GM12878 (cell line): ENCODE data around the gene TXLNB. TPM values are rescaled to one million over a fixed set of nuclear protein-coding genes. Genes with fewer than 3 reads are reported as not detected.

Source experiments
- BCL11A ChIP-seq: IDR thresholded peaks from 2 replicates; pipeline ENCODE4 v1.6.1; 2011; ENCODE audit warnings: low read depth, low read length
- CEBPB ChIP-seq, 2 experiments: fragments of 150-350 bp in 1 of 2; IDR thresholded peaks; 2 replicates each; pipeline ENCODE4 v1.6.1; 2012 to 2014; ENCODE audit warnings: low read depth in 2 of 2, low read length in 2 of 2, borderline replicate concordance in 1 of 2, inconsistent platforms in 1 of 2
- CREM ChIP-seq: IDR thresholded peaks from 2 replicates; pipeline ENCODE4 v1.6.1; 2014; ENCODE audit warnings: antibody characterized with exemption, low read depth
- E2F8 ChIP-seq: fragments of 450-650 bp; IDR thresholded peaks from 2 replicates; pipeline ENCODE4 v1.6.1; 2018; ENCODE audit warnings: mild to moderate bottlenecking, low read depth, moderate library complexity; ENCODE audit not compliant: partially characterized antibody
- EGR1 ChIP-seq, 2 experiments: IDR thresholded peaks; 1 replicate in 1 of 2; 2 replicates in 1 of 2; pipeline ENCODE4 v1.6.1; 2011 to 2012; ENCODE audit warnings: low read depth in 2 of 2, low read length in 2 of 2, borderline replicate concordance in 1 of 2, mild to moderate bottlenecking in 1 of 2, moderate library complexity in 1 of 2
- ETV6 ChIP-seq, 2 experiments: fragments of 450-650 bp in 1 of 2; IDR thresholded peaks in 1 of 2; conservative IDR thresholded peaks in 1 of 2; 2 replicates each; pipeline ENCODE4 v1.6.1; 2014; ENCODE audit warnings: antibody characterized with exemption in 1 of 2, borderline replicate concordance in 1 of 2, low read depth in 1 of 2, mild to moderate bottlenecking in 1 of 2, moderate library complexity in 1 of 2
- FOS ChIP-seq: IDR thresholded peaks from 3 replicates; pipeline ENCODE4 v1.6.1; 2011; ENCODE audit warnings: borderline replicate concordance; ENCODE audit not compliant: insufficient read length; ENCODE audit errors: extremely low read depth
- GATAD2B ChIP-seq: fragments of 450-650 bp; conservative IDR thresholded peaks from 2 replicates; pipeline ENCODE4 v1.6.1; 2017; ENCODE audit warnings: low read depth, mild to moderate bottlenecking, moderate library complexity
- HDAC2 ChIP-seq: fragments of 200-600 bp; sonication (generic); IDR thresholded peaks from 2 replicates; pipeline ENCODE4 v1.6.1; 2017
- REST ChIP-seq: IDR thresholded peaks from 2 replicates; pipeline ENCODE4 v1.6.1; 2012; ENCODE audit warnings: mild to moderate bottlenecking, low read depth, low read length
- SKIL ChIP-seq: fragments of 450-650 bp; IDR thresholded peaks from 2 replicates; pipeline ENCODE4 v1.6.1; 2017; ENCODE audit warnings: mild to moderate bottlenecking, low read depth, inconsistent platforms; ENCODE audit not compliant: poor library complexity, severe bottlenecking
- ZBTB11 ChIP-seq: fragments of 450-650 bp; formaldehyde crosslinking; IDR thresholded peaks from 2 replicates; pipeline ENCODE4 v1.5.0; 2022; ENCODE audit warnings: mild to moderate bottlenecking, missing genetic modification characterization
- polyA plus RNA-seq, 11 experiments: library from polyadenylated mRNA; depleted of rRNA in 4 of 11; unstranded in 6 of 11; stranded (reverse) in 5 of 11; fragments of >200 nt; fragmentation: Nextera tagmentation in 4 of 11; fragmentation: Illumina TruSeq in 1 of 11; extraction: Ambion mirVana in 4 of 11; extraction: Trizol in 1 of 11; gene quantifications; 1 replicate in 1 of 11; 2 replicates in 10 of 11; pipeline versions ENCODE4 v1.2.1 to v1.2.3, GENCODE V29; 2011 to 2016; ENCODE audit warnings: inconsistent platforms in 2 of 11, missing spikeins in 2 of 11, low read depth in 1 of 11
- total RNA-seq, 4 experiments: library from RNA; depleted of rRNA in 3 of 4; stranded (reverse); fragments of >200 nt in 3 of 4; fragmentation: Illumina TruSeq in 1 of 4; extraction: Trizol in 1 of 4; gene quantifications; 2 replicates each; pipeline versions ENCODE4 v1.2.1 to v1.2.3, GENCODE V29; 2013 to 2021
- TF ChIP-seq, protein P1 (sequence below): IDR thresholded peaks from 2 replicates; pipeline ENCODE4 v1.6.1; 2012; ENCODE audit warnings: low read depth, low read length, improper control_type of control experiment

Gene TXLNB
- total and polyA plus RNA-seq, 10 of the 15 experiments (the other 5 are each of a cell fraction or from before 2014, with no cell fraction given) = 0.07 to 1.3 (median 0.22) TPM; not detected in 1

DNA sequence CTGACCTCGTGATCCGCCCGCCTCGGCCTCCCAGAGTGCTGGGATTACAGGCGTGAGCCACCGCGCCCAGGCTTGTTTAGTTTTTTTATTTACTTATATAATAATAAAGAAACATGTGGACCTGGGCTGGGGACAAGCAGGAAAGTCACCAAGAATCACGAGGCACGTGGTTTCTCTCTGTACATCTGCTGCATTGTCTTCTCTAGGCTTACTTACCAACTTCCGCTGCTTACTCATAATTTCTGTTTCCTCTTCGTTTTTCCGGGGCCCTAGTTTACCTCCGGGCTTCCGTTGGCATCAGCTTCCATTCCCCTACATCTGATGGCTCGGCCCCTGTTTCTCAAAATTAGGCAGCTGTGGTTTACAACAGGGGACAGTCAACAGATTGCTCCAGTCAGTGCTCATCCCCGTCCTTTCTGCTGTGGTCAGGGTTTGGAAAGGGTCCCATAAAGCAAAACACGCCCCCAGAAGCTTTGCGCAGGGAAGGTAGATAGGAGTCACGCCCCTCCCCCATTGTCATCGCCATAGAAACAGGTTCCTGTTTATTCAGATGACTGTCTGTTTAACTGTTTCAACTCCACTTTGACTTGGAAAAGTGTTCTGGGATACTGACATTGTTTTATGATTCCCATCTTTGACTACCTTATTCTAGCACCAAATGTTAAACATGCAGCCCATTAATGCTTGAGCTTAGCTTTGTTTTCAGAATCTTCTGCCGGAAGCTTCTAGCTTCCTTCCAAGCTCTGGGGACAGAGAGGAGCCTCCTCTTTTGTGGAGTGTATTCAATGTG lies 31.9 kb upstream of the TXLNB start (continued):
- TF ChIP-seq HDAC2 (no peak), SKIL (peak; percentile 40), FOS (no peak), E2F8 (no peak), CEBPB (IDR thresholded peaks at IDR 0.05; ENCODE audit: borderline replicate concordance in 1 of 2, low read depth in 2 of 2, low read length in 2 of 2) (no peak), GATAD2B (no peak), EGR1 (IDR thresholded peaks at IDR 0.05; ENCODE audit: borderline replicate concordance in 1 of 2, low read depth in 2 of 2, low read length in 2 of 2) (peak in 1 of 2 experiments; percentile 23; a peak in 1 of 3 replicates), ETV6 (conservative IDR thresholded peaks at IDR 0.05 in 1 of 2, IDR thresholded peaks at IDR 0.05 in 1 of 2; ENCODE audit: borderline replicate concordance in 1 of 2, low read depth in 1 of 2) (peak in 1 of 2 experiments; percentile 97; a peak in 2 of 4 replicates), BCL11A (peak; percentile 2; the same call in 1 of the 2 replicates), CREM (no peak), ZBTB11 (no peak), REST (no peak)
- TF ChIP-seq, protein P1, sequence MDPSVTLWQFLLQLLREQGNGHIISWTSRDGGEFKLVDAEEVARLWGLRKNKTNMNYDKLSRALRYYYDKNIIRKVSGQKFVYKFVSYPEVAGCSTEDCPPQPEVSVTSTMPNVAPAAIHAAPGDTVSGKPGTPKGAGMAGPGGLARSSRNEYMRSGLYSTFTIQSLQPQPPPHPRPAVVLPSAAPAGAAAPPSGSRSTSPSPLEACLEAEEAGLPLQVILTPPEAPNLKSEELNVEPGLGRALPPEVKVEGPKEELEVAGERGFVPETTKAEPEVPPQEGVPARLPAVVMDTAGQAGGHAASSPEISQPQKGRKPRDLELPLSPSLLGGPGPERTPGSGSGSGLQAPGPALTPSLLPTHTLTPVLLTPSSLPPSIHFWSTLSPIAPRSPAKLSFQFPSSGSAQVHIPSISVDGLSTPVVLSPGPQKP = no peak
